HepG2 (cell line): ENCODE measurements around the gene SIAH2. TPM values are rescaled to one million over a fixed set of nuclear protein-coding genes. Genes with fewer than 3 reads are reported as not detected.

Source experiments
- CC2D1A ChIP-seq: sonication (generic); formaldehyde crosslinking; IDR thresholded peaks from 2 replicates; pipeline ENCODE4 v1.8.1; 2023; ENCODE audit warnings: mild to moderate bottlenecking, missing genetic modification reagents
- MYC ChIP-seq: sonication (generic); formaldehyde crosslinking; IDR thresholded peaks from 2 replicates; pipeline ENCODE4 v1.9.0; 2021; ENCODE audit warnings: missing genetic modification reagents, borderline replicate concordance
- NCOA2 ChIP-seq: sonication (generic); formaldehyde crosslinking; IDR thresholded peaks from 2 replicates; pipeline ENCODE4 v1.8.0; 2022; ENCODE audit warnings: inconsistent platforms
- NONO ChIP-seq, 2 experiments: fragments of 450-650 bp in 1 of 2; sonication (generic) in 1 of 2; formaldehyde crosslinking in 1 of 2; IDR thresholded peaks in 1 of 2; conservative IDR thresholded peaks in 1 of 2; 2 replicates each; pipeline versions ENCODE4 v1.6.1 to v1.8.0; 2017 to 2022; ENCODE audit warnings: mild to moderate bottlenecking in 1 of 2, missing genetic modification reagents in 1 of 2, moderate library complexity in 1 of 2
- NRL ChIP-seq: sonication (generic); formaldehyde crosslinking; IDR thresholded peaks from 2 replicates; pipeline ENCODE4 v1.5.0; 2020; ENCODE audit warnings: missing genetic modification reagents, mild to moderate bottlenecking, moderate library complexity, borderline replicate concordance
- PAF1 ChIP-seq: IDR thresholded peaks from 2 replicates; pipeline ENCODE4 v1.6.1; 2016; ENCODE audit warnings: missing genetic modification reagents, missing compliant biosample characterization
- RAD21 ChIP-seq: fragments of 450-650 bp; formaldehyde crosslinking; IDR thresholded peaks from 2 replicates; pipeline ENCODE4 v1.5.0; 2020; ENCODE audit warnings: mild to moderate bottlenecking
- RNF2 ChIP-seq: fragments of 450-650 bp; conservative IDR thresholded peaks from 2 replicates; pipeline ENCODE4 v1.6.1; 2016; ENCODE audit warnings: low read depth
- SKI ChIP-seq: fragments of 450-650 bp; IDR thresholded peaks from one replicate; pipeline ENCODE4 v1.6.1; 2018; ENCODE audit warnings: mild to moderate bottlenecking; ENCODE audit not compliant: partially characterized antibody
- TAF1 ChIP-seq: sonication (generic); formaldehyde crosslinking; IDR thresholded peaks from 2 replicates; pipeline ENCODE4 v1.4.0; 2020; ENCODE audit warnings: missing genetic modification reagents
- ZBTB1 ChIP-seq: sonication (generic); formaldehyde crosslinking; IDR thresholded peaks from 2 replicates; pipeline ENCODE4 v1.4.0; 2020; ENCODE audit warnings: missing genetic modification reagents, borderline replicate concordance
- ZNF616 ChIP-seq: sonication (generic); formaldehyde crosslinking; IDR thresholded peaks from 2 replicates; pipeline ENCODE4 v1.5.0; 2020; ENCODE audit warnings: low read depth, mild to moderate bottlenecking, missing genetic modification reagents
- ZNF850 ChIP-seq: sonication (generic); formaldehyde crosslinking; conservative IDR thresholded peaks from 2 replicates; pipeline ENCODE4 v1.9.0; 2021; ENCODE audit warnings: mild to moderate bottlenecking, missing genetic modification reagents
- polyA plus RNA-seq, 8 experiments: library from polyadenylated mRNA; depleted of rRNA in 3 of 8; stranded (reverse) in 7 of 8; unstranded in 1 of 8; fragments of >200 nt; fragmentation: Illumina TruSeq in 4 of 8; extraction: Trizol in 4 of 8; gene quantifications; 2 replicates each; pipeline versions ENCODE4 v1.2.1 to v1.2.3, GENCODE V29; 2011 to 2016; ENCODE audit warnings: low read depth in 4 of 8, missing spikeins in 1 of 8, mixed read lengths in 1 of 8; ENCODE audit not compliant: insufficient read depth in 1 of 8
- total RNA-seq, 5 experiments: library from RNA; depleted of rRNA; stranded (reverse); fragments of >200 nt; fragmentation: Illumina TruSeq; extraction: Trizol; gene quantifications; 2 replicates each; pipeline ENCODE4 v1.2.3, GENCODE V29; 2016; ENCODE audit warnings: low read depth in 1 of 5
- TF ChIP-seq, protein P1 (sequence below): sonication (generic); formaldehyde crosslinking; conservative IDR thresholded peaks from 2 replicates; pipeline ENCODE4 v1.5.0; 2020; ENCODE audit warnings: missing genetic modification reagents
- TF ChIP-seq, protein P2 (sequence below): sonication (generic); formaldehyde crosslinking; conservative IDR thresholded peaks from 2 replicates; pipeline ENCODE4 v1.8.1; 2023; ENCODE audit warnings: missing genetic modification reagents
- TF ChIP-seq, protein P3 (sequence below): sonication (generic); formaldehyde crosslinking; IDR thresholded peaks from 2 replicates; pipeline ENCODE4 v1.5.1; 2020; ENCODE audit warnings: missing genetic modification reagents, mild to moderate bottlenecking, borderline replicate concordance
- TF ChIP-seq, protein P4 (sequence below): sonication (generic); formaldehyde crosslinking; IDR thresholded peaks from 2 replicates; pipeline ENCODE4 v1.4.0; 2020; ENCODE audit warnings: missing genetic modification reagents; ENCODE audit errors: not compliant biosample characterization
- TF ChIP-seq, protein P5 (sequence below), 2 experiments: sonication (generic) in 1 of 2; formaldehyde crosslinking in 1 of 2; IDR thresholded peaks; 2 replicates each; pipeline versions ENCODE4 v1.4.0 to v1.6.1; 2018 to 2020; ENCODE audit warnings: missing genetic modification reagents in 2 of 2, borderline replicate concordance in 1 of 2, low read depth in 1 of 2, mild to moderate bottlenecking in 1 of 2, missing biosample characterization in 1 of 2
- TF ChIP-seq, protein P6 (sequence below): sonication (generic); formaldehyde crosslinking; IDR thresholded peaks from 2 replicates; pipeline ENCODE4 v1.5.0; 2020; ENCODE audit warnings: missing genetic modification reagents
- TF ChIP-seq, protein P7 (sequence below): sonication (generic); formaldehyde crosslinking; IDR thresholded peaks from 2 replicates; pipeline ENCODE4 v1.4.0; 2020; ENCODE audit warnings: mild to moderate bottlenecking, missing genetic modification reagents

Gene SIAH2
- total and polyA plus RNA-seq, 2 of the 13 experiments (the other 11 are each of a cell fraction or from before 2014, with no cell fraction given): 71.8 to 117 TPM

DNA sequence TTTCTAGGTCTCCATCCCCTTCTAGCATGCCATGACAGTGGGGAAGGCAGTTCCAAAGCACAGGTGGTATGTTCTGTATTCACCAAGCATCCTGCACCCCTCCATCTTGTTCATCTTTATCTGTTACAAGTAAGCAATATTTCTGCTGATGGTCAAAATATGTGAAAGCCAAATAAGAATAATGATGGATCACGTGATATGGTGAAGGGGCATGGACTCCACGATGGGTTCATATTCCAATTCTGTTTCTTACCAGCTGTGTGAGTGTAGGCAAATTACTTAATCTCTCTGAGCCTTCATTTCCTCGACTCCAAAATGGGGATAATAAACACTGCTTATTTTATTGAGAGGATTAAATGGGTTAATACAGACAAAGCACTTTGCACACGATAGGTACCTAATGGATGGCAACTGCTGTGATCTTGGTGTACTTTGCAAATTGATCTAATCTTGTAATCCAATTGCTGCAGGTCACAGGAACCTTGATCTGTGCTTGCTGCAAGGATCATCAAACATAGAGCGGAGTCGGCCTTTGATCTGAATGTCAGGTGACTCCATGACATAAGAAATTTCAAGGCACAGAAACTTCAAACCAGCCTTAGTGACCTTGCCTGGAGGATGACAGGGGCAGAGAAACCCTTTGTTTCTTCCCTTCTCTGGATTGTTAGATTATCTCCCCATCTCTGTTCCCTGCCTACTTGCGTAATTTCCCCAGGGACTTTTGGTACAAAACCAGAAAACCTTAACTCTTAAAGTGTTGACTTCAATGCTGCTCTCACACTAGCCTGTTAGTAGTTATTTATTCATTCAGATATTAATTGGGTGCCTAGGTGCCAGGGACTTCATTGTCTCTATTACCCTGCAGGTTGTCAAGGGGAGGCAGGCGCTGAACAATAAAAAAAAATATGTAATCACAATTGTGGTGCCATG, 25.8 kb downstream of the SIAH2 start (continued):
- TF ChIP-seq, protein P1, sequence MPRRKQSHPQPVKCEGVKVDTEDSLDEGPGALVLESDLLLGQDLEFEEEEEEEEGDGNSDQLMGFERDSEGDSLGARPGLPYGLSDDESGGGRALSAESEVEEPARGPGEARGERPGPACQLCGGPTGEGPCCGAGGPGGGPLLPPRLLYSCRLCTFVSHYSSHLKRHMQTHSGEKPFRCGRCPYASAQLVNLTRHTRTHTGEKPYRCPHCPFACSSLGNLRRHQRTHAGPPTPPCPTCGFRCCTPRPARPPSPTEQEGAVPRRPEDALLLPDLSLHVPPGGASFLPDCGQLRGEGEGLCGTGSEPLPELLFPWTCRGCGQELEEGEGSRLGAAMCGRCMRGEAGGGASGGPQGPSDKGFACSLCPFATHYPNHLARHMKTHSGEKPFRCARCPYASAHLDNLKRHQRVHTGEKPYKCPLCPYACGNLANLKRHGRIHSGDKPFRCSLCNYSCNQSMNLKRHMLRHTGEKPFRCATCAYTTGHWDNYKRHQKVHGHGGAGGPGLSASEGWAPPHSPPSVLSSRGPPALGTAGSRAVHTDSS (CRISPR knock-in tag): no peak
- TF ChIP-seq, protein P2, sequence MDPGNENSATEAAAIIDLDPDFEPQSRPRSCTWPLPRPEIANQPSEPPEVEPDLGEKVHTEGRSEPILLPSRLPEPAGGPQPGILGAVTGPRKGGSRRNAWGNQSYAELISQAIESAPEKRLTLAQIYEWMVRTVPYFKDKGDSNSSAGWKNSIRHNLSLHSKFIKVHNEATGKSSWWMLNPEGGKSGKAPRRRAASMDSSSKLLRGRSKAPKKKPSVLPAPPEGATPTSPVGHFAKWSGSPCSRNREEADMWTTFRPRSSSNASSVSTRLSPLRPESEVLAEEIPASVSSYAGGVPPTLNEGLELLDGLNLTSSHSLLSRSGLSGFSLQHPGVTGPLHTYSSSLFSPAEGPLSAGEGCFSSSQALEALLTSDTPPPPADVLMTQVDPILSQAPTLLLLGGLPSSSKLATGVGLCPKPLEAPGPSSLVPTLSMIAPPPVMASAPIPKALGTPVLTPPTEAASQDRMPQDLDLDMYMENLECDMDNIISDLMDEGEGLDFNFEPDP: 0 out of 2 replicates have a peak, but pooled peaks have one; percentile 29
- TF ChIP-seq PAF1 (CRISPR knock-in tag): no peak
- no peak for TF ChIP-seq CC2D1A
- TF ChIP-seq ZNF850 (CRISPR knock-in tag): no peak
- TF ChIP-seq, protein P3, sequence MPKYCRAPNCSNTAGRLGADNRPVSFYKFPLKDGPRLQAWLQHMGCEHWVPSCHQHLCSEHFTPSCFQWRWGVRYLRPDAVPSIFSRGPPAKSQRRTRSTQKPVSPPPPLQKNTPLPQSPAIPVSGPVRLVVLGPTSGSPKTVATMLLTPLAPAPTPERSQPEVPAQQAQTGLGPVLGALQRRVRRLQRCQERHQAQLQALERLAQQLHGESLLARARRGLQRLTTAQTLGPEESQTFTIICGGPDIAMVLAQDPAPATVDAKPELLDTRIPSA: no peak
- TF ChIP-seq TAF1 (CRISPR knock-in tag): no peak; the same call in 1 of the 2 replicates
- TF ChIP-seq, protein P4, sequence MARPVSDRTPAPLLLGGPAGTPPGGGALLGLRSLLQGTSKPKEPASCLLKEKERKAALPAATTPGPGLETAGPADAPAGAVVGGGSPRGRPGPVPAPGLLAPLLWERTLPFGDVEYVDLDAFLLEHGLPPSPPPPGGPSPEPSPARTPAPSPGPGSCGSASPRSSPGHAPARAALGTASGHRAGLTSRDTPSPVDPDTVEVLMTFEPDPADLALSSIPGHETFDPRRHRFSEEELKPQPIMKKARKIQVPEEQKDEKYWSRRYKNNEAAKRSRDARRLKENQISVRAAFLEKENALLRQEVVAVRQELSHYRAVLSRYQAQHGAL (CRISPR knock-in tag): no peak
- TF ChIP-seq SKI: peak; percentile 70
- no peak for TF ChIP-seq MYC (CRISPR knock-in tag)
- no peak for TF ChIP-seq RNF2
- TF ChIP-seq, protein P5, sequence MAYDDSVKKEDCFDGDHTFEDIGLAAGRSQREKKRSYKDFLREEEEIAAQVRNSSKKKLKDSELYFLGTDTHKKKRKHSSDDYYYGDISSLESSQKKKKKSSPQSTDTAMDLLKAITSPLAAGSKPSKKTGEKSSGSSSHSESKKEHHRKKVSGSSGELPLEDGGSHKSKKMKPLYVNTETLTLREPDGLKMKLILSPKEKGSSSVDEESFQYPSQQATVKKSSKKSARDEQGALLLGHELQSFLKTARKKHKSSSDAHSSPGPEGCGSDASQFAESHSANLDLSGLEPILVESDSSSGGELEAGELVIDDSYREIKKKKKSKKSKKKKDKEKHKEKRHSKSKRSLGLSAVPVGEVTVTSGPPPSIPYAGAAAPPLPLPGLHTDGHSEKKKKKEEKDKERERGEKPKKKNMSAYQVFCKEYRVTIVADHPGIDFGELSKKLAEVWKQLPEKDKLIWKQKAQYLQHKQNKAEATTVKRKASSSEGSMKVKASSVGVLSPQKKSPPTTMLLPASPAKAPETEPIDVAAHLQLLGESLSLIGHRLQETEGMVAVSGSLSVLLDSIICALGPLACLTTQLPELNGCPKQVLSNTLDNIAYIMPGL (CRISPR knock-in tag; IDR thresholded peaks at IDR 0.05; ENCODE audit: borderline replicate concordance in 1 of 2, low read depth in 1 of 2): no peak; a peak in 2 of 4 replicates
- TF ChIP-seq, protein P6, sequence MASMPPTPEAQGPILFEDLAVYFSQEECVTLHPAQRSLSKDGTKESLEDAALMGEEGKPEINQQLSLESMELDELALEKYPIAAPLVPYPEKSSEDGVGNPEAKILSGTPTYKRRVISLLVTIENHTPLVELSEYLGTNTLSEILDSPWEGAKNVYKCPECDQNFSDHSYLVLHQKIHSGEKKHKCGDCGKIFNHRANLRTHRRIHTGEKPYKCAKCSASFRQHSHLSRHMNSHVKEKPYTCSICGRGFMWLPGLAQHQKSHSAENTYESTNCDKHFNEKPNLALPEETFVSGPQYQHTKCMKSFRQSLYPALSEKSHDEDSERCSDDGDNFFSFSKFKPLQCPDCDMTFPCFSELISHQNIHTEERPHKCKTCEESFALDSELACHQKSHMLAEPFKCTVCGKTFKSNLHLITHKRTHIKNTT: no peak
- no peak for TF ChIP-seq NONO (IDR thresholded peaks at IDR 0.05)
- peak; percentile 68 for TF ChIP-seq NONO (CRISPR knock-in tag; conservative IDR thresholded peaks at IDR 0.05)
- no peak for TF ChIP-seq ZBTB1 (CRISPR knock-in tag)
- TF ChIP-seq ZNF616 (CRISPR knock-in tag): no peak
- TF ChIP-seq, protein P7, sequence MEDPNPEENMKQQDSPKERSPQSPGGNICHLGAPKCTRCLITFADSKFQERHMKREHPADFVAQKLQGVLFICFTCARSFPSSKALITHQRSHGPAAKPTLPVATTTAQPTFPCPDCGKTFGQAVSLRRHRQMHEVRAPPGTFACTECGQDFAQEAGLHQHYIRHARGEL (CRISPR knock-in tag): no peak
- TF ChIP-seq RAD21: peak; percentile 14; the same call in 1 of the 2 replicates
- no peak for TF ChIP-seq NRL
- TF ChIP-seq NCOA2 (CRISPR knock-in tag): peak; percentile 99
